Stimulated activated CD8-positive, alpha-beta memory T cell treated with anti-CD3 and anti-CD28 coated beads, Interleukin-15, amount 100 ng/mL, for 48 hours (primary cell): ENCODE measurements around the gene ANKLE1.
"Not testable (repeated sequence)": the region's sequence is repeated elsewhere in the genome, so short reads cannot be mapped to it uniquely, and the experiment has no call there.

ENCODE experiments used
- DNase-seq, 2 donors: peaks; one replicate each; pipeline ENCODE4 v3.0.0-alpha.2; 2020; ENCODE audit warnings: low read depth in 2 of 2

The ANKLE1 gene

DNA sequence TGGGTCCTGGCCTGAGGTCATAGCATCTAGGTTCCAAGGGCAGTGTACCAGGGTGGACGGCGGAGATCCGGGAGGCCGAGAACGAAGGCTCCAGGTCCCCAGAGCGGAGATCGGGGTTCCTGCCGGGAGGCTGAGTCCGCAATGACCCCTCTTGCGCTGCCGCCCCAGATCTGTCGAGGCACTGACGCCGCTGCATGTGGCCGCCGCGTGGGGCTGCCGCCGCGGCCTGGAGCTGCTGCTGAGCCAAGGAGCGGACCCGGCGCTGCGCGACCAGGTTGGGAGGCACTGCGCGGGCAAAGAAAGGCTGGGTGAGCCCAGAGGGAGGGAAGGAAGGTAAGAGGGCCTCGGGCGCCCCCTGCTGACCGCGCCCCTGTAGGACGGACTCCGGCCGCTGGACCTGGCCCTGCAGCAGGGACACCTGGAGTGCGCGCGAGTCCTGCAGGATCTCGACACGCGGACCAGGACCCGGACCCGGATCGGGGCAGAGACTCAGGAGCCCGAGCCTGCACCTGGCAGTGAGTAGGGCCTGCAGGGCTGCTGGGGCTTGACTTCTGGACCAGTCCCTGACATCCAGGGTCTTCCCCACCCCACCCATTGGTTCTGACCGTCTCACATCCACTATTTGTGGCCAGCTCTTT, 906 bp downstream of the ANKLE1 start:
- peak; percentile 68 to 70 for DNase-seq

DNA sequence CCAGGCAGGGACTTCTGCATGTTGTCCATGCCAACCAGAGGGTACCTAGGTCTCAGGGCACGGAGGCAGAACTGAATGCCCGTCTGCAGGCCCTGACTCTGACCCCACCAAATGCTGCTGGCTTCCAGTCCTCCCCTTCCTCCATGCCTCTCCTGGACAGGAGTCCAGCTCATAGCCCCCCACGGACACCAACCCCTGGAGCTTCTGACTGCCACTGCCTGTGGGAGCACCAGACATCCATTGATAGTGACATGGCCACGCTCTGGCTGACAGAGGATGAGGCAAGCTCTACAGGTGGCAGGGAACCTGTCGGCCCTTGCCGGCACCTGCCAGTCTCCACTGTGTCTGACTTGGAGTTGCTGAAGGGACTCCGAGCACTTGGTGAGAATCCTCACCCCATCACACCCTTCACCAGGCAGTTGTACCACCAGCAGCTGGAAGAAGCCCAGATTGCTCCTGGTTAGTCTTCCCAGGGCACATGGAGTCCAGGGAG, 1.8 kb downstream of the ANKLE1 start:
- DNase-seq: no peak

DNA sequence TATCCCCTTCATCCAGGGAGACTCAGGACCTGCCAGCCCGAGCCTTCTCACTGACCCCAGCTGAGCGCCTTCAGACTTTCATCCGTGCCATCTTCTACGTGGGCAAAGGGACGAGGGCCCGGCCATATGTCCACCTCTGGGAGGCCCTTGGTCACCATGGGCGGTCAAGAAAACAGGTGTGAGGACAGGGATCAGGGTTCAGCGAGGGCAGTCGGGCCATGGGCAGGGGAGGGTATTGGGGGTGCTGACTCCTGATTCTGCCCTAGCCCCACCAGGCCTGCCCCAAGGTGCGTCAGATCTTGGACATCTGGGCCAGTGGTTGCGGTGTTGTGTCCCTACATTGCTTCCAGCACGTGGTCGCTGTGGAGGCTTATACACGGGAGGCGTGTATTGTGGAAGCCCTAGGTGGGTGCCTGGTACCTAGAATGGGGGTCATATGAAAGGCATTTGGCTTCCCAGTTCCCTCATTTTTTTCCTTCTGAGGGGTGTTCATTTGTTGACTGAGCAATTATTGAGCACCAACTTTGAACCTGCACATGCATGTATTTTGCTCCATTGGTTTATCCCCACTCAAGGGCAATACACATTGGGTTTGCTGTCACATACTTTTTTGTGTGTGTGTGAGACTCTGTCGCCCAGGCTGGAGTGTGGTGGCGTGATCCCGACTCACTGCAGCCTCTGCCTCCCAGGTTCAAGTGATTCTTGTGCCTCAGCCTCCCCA, 3.9 kb downstream of the ANKLE1 start:
- DNase-seq: no peak

DNA sequence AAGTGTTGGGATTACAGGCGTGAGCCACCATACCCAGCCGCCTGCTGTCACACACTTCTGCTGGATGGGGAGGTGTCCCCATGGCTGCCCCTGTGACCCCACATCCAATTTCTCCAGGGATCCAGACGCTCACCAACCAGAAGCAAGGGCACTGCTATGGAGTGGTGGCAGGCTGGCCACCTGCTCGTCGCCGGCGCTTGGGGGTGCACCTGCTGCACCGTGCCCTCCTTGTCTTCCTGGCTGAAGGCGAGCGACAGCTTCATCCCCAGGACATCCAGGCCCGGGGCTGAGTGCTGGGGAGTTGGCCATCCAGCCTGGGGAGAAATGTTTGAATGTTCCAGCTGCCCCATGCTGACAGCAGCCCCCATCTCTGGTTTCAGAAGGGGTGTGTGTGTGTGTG, 4.6 kb downstream of the ANKLE1 start:
- DNase-seq: no peak

DNA sequence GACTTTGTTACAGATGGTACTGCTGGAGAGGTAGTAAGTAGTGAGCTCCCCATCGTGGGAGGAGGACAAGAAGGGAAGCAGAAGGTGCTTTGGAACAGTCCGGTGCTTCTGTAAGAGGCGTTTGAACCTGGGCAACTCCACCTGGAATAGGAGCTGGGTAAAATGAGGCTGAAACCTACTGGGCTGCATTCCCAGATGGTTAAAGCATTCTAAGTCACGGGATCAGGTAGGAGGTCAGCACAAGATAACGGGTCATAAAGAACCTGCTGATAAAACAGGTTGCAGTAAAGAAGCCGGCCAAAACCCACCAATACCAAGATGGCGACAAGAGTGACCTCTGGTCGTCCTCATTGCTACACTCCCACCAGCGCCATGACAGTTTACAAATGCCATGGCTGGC, 5.1 kb downstream of the ANKLE1 start:
- no peak for DNase-seq

DNA sequence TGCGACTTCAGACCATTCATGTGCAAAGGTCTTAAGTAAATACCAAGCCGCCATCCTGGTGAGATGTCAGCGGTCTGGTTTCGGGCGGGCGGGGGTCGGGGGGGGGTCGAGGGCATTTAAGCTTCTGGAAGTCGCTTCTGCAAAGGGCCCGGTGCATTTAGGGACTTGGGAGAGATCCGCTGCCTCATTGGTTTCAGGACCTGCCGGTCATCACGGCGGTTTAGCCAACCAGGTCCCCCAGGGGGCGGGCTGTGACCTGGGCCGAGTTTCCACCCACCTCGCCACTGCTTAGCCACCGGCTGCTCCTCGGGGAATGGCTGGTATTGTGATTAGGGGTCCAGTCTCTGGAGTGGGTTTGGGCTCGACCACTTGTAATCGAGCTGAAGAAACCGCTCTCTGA, 7.8 kb downstream of the ANKLE1 start:
- peak; percentile 44 to 60 for DNase-seq

DNA sequence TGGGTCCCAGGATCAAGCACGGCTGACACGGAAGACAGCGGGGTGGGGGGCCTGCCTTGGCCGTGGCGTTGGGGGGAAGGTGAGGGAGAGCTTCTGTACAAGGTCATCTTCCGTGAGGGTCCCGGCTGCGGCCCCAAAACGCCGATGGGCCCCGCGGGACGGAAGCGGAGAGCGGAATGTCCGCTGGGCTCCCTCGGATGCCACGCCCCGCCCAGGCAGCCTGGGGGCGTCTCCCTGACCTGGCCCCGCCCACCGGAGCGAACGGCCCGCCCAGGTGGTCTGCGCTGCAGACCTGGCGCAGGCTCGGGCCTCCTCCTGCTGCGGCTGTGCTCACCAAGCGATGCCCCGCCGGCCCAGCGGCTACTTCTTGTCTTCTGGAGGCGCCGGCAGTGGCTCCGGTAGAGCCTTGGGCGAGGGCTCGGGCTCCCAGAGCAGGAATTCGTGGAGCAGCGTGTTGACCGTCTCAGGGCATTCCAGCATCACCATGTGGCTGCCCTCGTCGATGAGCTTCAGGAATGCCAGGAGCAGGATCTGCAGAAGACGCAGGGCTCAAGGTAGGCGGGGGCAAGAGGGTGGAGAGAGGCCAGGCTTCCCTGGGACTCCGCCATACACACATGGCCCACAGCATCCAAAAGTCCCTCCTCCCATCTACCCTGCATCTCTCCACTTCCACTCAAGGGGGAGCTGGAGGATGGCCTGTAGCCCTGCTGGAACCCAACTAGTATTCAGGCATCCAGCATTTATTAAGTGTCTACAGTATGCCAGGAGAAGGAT, 10.8 kb downstream of the ANKLE1 start:
- peak; percentile 74 to 77 for DNase-seq

DNA sequence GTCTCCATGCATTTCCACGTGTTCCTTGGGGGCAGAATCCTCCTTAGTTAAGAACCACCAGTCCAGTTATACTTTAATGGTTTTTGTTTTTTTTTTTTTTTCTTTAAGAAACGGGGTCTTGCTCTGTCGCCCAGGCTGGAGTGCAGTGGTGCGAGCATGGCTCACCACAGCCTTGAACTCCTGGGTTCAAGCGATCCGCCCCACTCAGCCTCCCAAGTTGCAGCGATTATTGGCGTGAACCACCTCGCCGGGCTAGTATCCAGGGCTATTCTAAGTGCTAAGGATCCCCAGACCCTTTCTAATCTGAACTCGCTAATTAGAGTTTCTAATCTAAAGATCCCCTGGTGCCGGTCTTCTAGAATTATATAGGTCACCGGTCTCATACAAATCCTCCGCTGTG, 11.9 kb downstream of the ANKLE1 start:
- DNase-seq: no peak

DNA sequence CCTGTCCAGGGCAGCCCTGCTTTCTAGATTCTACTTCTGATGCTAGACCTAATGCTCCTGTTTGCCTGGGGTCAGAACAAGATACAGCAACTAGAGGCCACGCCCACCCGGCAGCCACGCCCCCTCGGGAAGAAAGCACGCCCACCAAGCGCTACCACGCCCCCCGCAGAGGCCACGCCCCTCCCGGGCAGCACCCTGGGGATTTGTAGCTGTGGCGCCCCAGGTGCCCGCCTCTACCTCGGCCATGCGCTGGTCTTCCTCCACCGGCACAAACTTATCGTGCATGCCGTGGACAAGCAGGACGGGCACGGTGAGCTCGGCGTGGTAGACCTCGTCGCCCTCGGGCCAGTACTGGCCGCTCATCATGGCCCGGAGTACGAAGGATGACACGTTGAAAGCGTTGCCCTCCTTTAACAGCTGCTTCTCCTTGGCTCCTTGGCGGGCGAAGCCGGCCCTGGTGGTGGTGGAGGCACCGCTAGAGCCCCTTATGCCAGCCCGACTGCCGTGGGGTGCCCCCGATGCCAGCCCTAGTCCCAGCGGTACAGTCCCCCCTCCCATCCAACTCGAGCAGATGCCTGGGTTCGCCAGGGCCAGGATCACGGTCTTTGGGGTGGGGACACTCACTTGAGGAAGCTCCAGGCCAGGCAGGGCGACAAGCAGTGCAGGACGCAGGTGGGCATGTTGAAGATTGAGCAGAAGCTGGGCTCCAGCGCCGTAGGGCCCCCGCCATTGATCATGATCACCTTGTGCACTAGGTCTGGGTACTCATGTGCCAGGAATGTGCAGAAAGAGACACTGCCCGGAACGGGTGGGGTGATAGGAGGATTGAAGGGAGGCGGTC, 12.6 kb downstream of the ANKLE1 start:
- DNase-seq: peak; percentile 40 to 59

DNA sequence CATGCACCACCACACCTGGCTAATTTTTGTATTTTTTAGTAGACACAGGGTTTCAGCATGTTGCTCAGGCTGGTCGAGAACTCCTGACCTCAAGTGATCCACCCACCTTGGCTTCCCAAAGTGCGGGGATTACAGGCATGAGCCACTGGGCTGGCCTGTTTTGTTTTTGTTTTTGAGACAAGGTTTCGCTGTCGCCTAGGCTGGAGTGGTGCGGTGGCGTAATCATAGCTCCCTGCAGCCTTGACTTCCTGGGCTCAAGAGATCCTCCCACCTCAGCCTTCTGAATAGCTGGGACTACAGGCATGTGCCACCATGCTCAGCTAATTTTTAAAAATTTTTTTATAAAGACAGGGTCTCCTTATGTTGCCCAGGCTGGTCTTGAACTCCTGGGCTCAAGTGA, 13.8 kb downstream of the ANKLE1 start:
- DNase-seq: not testable (repeated sequence)

DNA sequence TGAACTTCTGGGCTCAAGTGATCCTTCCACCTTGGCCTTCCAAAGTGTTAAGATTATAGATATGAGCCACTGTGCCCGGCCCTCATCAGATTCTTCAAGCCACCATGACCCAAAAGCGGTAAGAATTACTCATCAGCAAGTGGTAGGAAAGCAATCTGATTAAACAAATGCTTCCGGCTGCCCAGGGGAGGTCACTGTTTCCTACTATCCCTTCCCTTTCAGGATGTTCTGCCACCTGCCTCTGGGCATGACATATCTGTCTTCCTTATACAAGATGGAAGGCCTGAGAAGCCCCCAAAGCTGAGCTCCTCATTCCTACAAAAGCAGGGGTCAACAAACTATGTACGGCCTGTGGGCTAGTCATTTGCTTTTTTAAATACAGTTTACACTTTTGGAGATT, 14.6 kb downstream of the ANKLE1 start:
- no peak for DNase-seq

DNA sequence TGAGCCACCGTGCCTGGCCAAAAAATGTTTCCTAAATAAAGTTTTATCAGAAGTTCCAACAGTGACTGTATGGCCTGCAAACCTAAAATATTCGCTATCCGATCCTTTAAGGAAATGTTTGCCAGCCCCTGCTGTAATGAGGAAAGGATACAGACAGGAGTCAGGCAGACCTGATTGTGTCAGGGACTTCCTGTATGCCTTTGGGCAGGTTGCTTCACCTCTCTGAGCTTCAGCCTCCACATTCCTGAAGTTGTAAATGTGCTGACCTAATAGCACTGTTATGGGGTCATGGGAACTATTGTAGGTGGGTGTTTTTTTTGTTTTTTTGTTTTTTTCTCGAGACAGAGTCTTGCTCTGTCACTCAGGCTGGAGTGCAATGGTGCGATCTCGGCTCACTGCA, 15.3 kb downstream of the ANKLE1 start:
- no peak for DNase-seq

DNA sequence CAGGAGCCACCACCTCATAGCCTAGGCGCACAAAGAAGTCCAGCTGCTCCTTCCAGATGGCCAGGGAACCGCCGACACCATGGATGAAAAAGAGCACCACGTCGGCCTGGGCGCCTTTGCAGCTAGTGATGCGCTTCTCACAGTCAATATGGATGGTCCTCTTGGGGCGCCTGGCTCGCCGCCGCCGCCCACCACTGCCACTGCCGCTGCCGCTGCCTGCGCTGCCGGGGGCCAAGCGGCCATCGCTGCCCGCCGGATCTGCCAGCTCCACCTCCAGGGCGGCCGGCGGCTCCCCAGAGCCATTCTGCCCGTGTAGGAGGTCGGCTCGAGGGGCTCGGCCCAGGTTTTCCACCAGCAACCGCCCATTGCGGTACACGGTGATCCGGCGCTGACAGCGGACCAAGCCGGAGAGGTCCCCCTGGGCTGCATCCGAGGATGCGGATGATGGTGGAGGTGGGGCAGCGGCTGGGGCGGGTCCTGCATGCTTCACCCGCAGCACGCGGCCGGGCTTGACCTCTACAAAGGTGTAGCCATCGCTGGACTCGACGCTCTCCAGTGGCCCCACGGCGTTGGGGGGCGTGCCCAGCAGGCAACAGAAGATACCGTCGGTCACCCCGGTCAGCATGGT, 19.4 kb downstream of the ANKLE1 start:
- no peak for DNase-seq

DNA sequence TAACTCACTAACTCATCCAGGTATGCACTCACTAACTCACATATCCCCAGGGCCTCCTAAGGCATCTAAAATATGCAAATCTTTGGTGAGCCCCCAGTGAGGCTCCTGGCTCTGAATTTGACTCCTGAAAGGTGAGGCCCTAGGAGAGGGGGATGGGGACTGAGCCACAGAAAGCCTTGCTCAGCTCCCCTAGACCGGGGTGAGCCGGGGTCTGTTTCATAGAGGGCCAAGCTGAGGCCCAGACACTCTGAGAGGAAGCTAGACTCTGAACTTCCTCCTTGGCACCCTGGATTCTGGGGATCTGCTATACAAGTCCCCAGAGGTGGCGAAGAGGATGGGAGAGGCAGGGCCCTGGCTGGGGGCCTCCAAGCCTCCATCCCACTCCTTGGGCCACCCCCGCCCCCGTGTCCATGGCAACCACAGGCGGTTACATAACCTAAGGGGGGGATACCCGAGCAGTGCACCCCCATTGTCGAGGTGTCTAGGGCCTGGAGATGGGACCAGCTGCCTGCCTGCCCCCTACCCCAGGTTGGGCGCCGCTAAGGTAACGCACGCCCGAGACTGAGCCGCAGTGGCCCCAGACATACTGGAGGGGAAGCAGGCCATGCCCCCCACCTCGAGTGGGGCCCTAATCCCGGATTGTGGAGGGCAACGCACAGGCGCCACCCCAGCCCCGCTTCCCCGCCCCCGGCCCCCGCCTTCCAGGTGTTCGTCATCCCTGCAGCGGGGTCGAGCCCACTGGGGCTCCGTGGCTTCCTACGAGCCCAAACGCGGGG, 20.9 kb downstream of the ANKLE1 start:
- no peak for DNase-seq

DNA sequence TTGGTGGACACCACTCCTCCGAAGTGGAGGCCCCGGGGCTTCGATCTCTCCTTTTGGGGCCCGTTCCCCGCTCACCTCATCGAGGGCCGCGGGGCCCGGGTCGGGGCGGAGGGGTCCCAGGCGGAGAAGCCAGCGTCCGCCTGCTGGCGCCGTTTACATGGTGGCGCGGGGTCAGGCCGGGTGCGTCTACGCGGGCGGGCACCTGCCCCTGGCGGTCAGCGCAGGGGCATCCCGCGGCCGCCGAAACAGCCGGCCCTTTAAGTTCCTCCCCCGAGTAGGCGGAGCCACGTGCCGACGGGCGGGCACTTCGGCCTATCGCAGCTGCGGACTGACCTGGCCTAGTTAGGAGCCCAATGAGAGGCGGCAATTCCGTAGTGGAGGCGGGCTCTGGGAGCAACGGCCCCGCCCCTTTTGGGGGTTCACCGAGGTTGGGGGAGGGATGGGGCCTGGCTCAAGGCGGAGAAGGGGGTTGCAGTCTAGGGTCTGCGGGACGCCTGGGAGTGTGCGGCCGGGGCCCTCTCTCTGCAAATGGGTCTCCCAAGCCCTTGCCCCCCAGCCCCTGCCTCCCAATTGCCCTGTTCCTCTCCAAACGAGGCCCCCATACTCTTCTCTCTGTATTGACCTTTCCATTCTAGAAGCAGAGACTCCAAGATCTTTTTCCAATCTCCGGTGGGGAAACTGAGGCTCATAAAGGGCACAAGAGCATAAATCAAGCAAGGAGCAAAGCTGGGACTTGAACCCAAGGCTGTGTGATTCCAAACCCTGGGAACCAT, 21.7 kb downstream of the ANKLE1 start, which contains the start of gene ABHD8:
ABHD8 (minus strand) TSS at position 259 of the 773 bp plus-strand sequence. CDS start 1,809 bp downstream, outside the sequence.
- peak; percentile 89 to 91 for DNase-seq

DNA sequence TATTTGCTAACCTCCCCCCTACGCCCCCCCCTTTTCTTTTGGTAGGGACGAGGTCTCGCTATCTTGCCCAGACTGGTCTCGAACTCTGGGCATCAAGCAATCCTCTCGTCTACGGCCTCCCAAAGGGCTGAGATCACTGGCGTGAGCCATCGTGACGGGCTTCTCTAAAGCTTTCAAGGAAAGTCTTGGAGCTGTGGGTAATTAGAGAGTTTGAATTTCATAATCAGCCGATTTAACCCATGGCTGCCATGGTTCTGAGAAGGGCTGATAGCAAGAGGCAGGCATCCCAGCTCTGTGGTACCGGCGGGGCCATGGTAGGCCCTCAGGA, 22.2 kb downstream of the ANKLE1 start:
- DNase-seq: no peak

DNA sequence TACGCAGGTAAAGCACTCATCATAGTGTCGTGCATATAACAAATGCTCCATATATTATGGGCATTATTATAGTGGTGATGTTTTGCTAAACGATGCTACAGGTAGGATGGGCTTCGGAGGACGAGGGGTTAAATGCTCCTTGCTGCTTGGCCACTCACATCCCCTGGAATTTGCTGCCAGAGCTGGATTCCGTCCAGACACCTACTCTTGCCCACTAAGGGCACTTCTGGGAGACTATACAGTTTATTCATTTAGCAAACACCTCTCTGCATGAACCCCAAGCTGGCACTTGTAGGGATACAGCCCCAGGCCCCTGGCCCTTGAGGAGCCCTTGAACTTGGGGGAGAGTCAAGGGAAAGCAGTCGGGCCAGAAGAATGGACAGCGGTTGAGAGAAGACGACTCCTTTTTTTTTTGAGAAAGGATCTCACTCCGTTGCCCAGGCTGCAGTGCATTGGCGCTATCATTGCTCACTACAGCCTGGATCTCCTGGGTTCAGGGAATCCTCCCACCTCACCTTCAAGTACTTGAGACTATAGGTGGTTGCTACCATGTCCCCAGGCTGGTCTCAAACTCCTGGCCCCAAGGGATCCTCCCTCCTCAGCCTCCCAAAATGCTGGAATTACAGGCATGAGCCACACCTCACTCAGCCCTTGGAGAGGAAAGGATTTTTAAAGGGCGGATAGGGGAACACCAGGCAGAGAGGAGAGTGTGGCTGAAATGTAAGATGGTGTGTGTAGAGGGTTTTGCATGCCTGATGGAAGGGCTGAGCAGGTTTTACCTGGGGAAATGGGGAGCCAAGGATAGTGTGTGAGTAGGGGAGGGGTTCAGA, 22.9 kb downstream of the ANKLE1 start:
- no peak for DNase-seq

DNA sequence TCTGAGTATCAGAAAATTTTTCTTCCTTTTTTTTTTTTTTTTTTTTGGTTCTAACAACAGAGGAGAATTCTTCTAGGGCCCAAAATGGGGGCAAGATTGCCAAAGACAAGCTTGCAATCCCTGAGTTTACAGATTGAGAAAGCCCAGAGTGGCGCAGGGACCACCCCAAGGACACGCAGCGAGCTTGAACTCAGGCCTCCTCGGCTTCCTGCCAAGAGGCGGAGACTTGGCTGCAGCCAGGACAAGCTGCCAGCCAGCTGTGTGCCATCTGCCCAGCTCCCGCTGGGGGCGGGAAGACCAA, 23.5 kb downstream of the ANKLE1 start:
- no peak for DNase-seq
